ENCODE data around the gene USP8. TPM values are rescaled to one million over a fixed set of nuclear protein-coding genes. Genes with fewer than 3 reads are reported as not detected.
"Not testable (repeated sequence)": the region's sequence is repeated elsewhere in the genome, so short reads cannot be mapped to it uniquely, and the experiment has no call there.

USP8 gene
- total RNA-seq, 1 donor from 2014 or later = 59.4 TPM

DNA sequence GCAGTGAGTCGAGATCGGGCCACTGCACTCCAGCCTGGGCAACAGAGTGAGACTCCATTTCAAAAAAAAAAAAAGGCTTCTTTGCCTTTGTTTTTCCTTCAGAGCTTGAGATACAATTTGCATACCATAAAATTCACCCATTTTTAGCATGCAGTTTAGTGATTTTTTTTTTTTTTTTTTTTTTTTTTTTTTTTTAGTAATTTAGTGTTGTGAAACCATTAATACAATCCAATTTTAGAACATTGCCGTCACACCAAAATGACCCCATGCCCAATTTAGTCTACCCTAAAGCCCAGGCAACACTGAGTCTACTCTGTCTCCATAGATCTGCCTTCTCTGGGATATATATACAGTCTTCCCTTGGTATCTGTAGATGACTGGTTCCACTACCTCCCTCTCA, 61.2 kb downstream of the USP8 start:
- DNase-seq (ENCODE audit: extremely low spot score, unreplicated experiment) = no peak
- no peak for TF ChIP-seq CTCF (conservative IDR thresholded peaks at IDR 0.05)
- H3K4me1 Mint-ChIP-seq (ENCODE audit: unreplicated experiment) = no peaks in the 10 kb centered on the region

GRCh38 chr15:50487287-50487686, 63.1 kb downstream of the USP8 start:
- H3K4me1 Mint-ChIP-seq (ENCODE audit: unreplicated experiment) = no peaks in the 10 kb centered on the region
- no peaks in the 10 kb centered on the region for H3K27me3 Mint-ChIP-seq
- TF ChIP-seq CTCF (conservative IDR thresholded peaks at IDR 0.05) = no peak
- peaks cover 23% of the 10 kb centered on the region for H3K36me3 Mint-ChIP-seq
- H3K9me3 Mint-ChIP-seq = no peaks in the 10 kb centered on the region
- no peak for DNase-seq (ENCODE audit: extremely low spot score, unreplicated experiment)
- H3K27ac Mint-ChIP-seq = no peak overlapping the region
- H3K4me3 Mint-ChIP-seq = no peak overlapping the region

More for the DNA sequence above, 61.2 kb downstream of the USP8 start:
- Mint-ChIP-seq H3K27ac (no peak overlapping the region), H3K36me3 (peaks cover 32% of the 10 kb centered on the region), H3K4me3 (no peak overlapping the region), H3K27me3 (no peaks in the 10 kb centered on the region), H3K9me3 (no peaks in the 10 kb centered on the region)

- H3K4me1 Mint-ChIP-seq (ENCODE audit: unreplicated experiment) = no peaks in the 10 kb centered on the region
- H3K4me3 Mint-ChIP-seq = no peak overlapping the region
- no peak for DNase-seq (ENCODE audit: extremely low spot score, unreplicated experiment)
- H3K27ac Mint-ChIP-seq = no peak overlapping the region
- H3K36me3 Mint-ChIP-seq = peaks cover 31% of the 10 kb centered on the region
- H3K27me3 Mint-ChIP-seq = no peaks in the 10 kb centered on the region
- TF ChIP-seq CTCF (conservative IDR thresholded peaks at IDR 0.05) = no peak
- no peaks in the 10 kb centered on the region for H3K9me3 Mint-ChIP-seq
These were observed 69.4 kb downstream of the USP8 start for GRCh38 chr15:50493625-50494024.

DNA sequence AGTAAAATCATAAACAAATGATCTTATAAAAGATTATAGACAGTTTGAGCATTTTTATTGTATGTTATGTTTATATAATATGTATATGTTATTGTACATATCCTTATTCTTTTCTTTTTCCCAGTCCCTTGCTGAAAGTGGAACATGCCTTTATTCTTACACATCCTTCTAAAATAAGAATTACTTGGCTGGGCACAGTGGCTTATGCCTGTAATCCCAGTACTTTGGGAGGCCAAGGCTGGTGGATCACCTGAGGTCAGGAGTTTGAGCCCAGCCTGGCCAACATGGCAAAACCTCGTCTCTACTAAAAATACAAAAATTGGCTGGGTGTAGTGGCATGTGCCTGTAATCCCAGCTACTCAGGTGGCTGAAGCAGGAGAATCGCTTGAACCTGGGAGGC, 70.3 kb downstream of the USP8 start:
- not testable (repeated sequence) for H3K27ac Mint-ChIP-seq; H3K4me3 Mint-ChIP-seq; H3K27me3 Mint-ChIP-seq; DNase-seq (ENCODE audit: extremely low spot score, unreplicated experiment); H3K4me1 Mint-ChIP-seq (ENCODE audit: unreplicated experiment); H3K9me3 Mint-ChIP-seq
- peaks cover 31% of the 10 kb centered on the region for H3K36me3 Mint-ChIP-seq

- no peaks in the 10 kb centered on the region for H3K4me1 Mint-ChIP-seq (ENCODE audit: unreplicated experiment)
- no peaks in the 10 kb centered on the region for H3K9me3 Mint-ChIP-seq
- H3K27ac Mint-ChIP-seq = no peak overlapping the region
- H3K4me3 Mint-ChIP-seq = no peak overlapping the region
- no peak for TF ChIP-seq CTCF (conservative IDR thresholded peaks at IDR 0.05)
- peaks cover 32% of the 10 kb centered on the region for H3K36me3 Mint-ChIP-seq
- no peaks in the 10 kb centered on the region for H3K27me3 Mint-ChIP-seq
- DNase-seq (ENCODE audit: extremely low spot score, unreplicated experiment) = no peak
These were observed 72.5 kb downstream of the USP8 start for GRCh38 chr15:50496692-50497091.

DNA sequence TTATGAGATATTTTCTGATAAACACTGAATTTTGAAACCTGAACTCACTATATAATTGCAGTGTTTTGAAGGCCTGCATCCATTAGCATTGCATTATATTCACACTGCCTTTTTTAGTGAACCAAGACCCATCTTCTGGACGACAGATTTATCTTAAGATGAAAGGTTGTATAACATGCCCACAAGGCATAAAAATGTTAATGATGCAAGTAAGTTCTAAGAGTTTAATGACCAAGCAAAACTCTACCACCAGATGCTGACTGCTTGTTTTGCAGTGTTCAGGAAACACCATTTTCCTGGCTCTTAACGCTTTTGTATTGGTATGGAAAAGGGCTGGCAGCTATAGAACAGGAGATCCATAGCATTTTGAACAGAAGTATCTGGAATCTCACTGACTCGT, 76.1 kb downstream of the USP8 start:
- Mint-ChIP-seq H3K27me3 (no peaks in the 10 kb centered on the region), H3K4me1 (ENCODE audit: unreplicated experiment) (no peaks in the 10 kb centered on the region), H3K27ac (no peak overlapping the region), H3K36me3 (peaks cover 26% of the 10 kb centered on the region), H3K9me3 (no peaks in the 10 kb centered on the region), H3K4me3 (no peak overlapping the region)
- TF ChIP-seq CTCF (conservative IDR thresholded peaks at IDR 0.05) = no peak
- no peak for DNase-seq (ENCODE audit: extremely low spot score, unreplicated experiment)

All from type B pancreatic cell (in vitro differentiated cells).